GM18507 (cell line): Measurements from ENCODE around the gene TMEM204.
"Not testable (repeated sequence)": the region's sequence is repeated elsewhere in the genome, so short reads cannot be mapped to it uniquely, and the experiment has no call there.

ENCODE experiments used
- DNase-seq: peaks from one replicate; pipeline ENCODE4 v3.0.0; 2011; ENCODE audit warnings: low read depth; ENCODE audit not compliant: insufficient read length; ENCODE audit errors: extremely low spot score
- FAIRE-seq: peaks from 2 replicates; lab custom pipeline; 2011; peaks lifted over from hg19 to GRCh38; lab: Jason Lieb, UNC

TMEM204 gene

DNA sequence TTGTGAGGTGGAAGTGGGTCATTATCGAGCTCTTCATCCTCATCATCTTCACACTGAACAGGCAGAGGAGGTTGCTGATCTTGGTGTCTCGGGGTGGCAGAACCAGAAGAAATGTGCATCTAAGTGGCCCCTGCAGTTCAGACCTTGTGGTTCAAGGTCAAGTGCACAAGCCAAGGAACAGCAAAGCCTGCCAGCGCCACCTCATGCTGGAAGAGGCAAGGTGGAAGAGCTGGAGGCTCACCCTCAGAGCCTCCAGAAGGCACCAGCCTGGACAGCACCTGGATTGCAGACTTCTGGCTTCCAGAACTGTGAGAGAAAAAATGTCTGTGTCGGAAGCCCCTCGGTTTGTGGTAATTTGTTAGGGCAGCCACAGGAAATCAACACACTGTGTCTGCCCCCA, 45.7 kb downstream of the TMEM204 start:
- no peak for FAIRE-seq

DNA sequence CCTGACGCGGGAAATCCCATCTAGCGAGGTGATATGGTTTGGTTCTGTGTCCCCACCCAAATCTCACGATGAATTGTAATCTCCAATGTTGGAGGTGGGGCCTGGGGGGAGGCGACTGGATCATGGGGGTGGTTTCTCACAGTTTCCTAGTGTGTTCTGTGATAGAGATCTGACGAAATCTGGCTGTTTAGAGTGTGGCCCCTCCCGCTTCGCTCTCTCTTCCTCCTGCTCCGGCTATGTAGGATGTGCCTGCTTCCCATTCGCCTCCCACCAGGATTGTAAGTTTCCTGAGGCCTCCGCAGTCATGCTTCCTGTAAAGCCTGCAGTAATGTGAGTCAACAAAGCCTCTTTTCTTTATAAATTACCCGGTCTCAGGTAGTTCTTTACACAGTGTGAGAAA, 46.8 kb downstream of the TMEM204 start:
- FAIRE-seq, result no peak

More for the DNA sequence above, 45.7 kb downstream of the TMEM204 start:
- DNase-seq, result no peak

DNA sequence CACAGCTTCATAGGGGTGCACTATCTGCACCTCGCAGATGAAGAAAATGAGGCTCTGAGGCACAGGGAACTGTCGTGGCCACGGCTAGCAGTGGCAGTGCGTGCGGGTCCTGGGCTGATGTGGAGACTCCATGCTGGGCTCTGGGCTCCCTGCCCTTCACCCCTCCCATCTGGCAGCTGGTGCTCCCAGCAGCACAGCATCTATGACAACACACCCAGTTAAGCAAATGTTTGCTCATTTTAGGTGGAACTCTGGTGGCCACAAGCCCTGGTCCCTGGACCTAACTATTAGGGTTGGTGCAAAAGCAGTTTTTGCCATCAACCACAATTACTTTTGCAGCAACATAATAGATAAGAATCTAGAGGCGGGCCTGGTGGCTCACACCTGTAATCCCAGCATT, 47.5 kb downstream of the TMEM204 start:
- FAIRE-seq (no peak), DNase-seq (no peak)

More for the DNA sequence above, 46.8 kb downstream of the TMEM204 start:
- DNase-seq, result no peak

DNA sequence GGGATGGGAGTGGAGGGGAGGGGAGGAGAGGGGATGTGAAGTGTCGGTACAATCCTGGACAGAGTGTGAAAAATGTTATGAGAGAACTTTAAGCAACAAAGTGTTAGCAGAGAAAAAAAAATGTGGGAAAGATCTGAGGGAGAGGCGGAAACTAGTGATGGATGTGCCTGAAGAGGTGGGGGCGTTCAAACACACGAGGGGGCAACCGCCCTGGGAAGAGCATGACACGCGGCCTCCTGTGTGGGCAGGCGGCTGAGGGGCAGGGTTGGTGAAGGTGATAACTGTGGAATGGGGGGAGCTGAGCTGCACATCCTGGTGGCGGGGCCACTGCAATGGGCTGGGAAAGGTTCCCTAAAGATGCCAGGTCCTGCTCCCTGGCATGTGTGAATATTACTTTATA, 48.3 kb downstream of the TMEM204 start:
- DNase-seq (no peak), FAIRE-seq (no peak)

DNA sequence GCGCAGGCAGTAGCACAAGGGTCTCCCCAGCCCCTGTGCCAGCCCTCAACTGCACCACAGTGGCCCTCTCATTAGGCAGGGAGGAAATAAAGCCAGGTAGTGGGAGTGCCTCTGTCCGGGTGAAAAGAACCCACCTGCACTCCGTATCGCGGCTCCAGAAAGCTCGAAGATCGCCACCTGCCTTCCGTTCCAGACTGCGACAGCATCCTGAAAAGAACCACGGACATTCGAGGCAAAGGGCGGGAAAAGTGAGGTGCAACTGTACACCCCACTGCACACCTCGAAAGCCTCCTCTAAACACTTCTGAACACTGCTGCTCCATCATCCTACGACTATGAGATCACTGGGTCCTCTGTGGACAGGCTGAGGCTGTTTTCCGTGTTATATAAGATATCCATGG, 49.7 kb downstream of the TMEM204 start:
- FAIRE-seq (no peak), DNase-seq (no peak)

DNA sequence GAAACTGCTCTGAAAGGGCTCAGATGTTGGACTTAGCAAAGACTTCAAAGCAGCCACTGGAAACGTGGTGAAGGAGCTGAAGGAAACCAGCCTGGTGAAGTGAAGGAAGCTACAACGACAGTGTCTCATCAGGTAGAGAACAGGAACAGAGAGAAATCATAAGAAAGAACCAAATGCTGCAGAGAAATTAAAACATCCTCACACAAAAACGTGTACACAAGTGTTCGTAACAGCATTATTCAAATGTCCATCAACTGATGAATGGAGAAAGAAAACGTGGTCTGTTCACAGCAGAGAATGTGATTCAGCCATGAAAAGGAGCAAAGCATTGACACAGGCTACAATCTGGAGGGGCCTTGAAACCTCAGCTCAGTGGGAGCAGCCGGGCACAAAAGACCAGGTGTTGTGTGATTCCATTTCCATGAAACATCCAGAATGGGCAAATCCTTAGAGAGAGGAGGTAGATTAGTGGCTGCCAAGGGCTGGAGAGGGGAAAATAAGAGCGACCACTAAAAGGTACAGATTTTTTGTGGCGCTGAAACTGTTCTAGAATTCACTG, 51.5 kb downstream of the TMEM204 start:
- FAIRE-seq (no peak), DNase-seq (no peak)

DNA sequence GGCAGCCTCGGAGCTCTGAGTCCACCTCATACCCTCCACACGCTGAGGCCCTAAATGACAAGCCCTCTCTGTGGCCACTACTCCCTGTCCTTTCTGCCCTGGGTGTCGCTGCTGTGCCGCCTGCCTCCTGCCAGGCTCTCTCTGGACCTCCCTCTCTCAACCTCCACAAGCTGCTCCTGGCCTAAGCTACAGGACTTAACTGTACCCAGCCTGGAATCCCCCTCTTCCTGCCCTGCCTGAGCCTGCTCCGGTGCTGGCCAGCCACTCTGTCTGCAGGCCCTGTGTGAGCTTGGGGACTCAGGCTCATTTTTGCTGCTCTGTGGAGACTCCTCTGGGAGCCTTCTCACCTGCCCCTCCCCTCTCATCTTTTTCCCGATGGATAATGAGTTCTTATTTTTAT, 56.9 kb downstream of the TMEM204 start:
- FAIRE-seq, result no peak
- DNase-seq, result no peak

DNA sequence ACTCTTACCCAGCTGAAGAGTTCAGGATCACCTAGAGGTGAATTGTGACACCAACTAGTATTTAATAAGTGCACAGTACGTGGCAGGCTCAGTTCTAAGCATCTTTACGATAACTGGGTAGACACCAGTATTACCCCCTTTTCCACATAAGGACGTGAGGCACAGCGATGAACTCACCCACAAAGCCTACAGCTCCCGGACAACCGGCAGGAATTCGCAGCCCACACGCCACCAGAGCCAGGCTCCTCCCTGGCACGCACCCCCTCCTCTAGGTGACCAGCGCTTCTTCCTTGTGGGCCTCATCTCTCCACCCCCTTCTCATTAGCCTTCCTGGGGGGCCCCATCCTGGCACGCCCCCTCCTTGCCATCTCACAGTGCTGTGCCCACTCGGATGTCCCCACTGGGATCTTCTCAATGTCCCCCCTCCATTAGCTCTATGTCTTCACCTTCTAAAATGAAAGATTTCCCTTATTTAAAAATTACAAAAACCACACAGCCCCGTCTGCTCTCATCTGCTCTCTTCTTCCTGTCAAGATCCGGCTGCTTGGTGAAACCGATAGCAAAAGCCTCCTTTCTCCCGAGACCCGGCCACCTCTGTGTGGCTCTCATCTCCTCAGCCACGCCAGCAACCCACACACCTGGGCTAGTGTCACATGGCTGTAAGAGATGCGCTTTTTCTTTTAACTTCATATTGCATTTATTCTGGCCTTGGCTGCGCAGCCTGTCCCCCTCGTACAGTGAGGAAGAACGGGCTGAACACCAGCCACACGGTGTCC, 57.7 kb downstream of the TMEM204 start:
- DNase-seq (no peak), FAIRE-seq (no peak)

DNA sequence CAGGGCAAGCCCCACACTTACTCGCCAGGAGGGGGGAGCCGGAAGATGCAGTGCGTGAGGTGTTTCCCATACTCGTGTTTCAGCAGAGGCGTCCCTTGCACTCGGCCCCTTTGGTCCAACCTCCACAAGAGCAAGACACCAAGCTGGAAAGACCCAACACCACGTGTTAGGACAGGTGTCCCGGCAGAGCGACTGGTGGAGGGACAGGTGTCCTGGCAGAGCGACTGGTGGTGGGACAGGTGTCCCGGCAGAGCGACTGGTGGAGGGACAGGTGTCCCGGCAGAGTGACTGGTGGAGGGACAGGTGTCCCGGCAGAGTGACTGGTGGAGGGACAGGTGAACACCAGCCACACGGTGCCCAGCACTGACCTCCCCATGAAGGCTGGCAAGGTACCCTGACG, 59.0 kb downstream of the TMEM204 start:
- no peak for DNase-seq
- no peak for FAIRE-seq

DNA sequence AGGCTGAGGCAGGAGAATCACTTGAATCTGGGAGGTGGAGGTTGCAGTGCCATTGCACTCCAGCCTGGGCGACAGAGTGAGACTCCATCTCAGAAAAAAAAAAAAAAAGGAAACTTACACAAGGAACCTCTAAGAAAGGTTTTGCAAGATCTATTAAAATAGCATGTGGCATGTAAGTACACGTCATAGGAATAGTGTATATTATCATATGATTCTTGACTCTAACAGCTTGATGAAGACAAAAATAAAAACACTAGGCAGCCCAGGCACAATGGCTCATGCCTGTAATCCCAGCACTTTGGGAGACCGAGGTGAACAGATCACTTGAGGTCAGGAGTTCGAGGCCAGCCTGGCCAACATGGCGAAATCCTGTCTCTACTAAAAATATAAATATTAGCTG, 62.0 kb downstream of the TMEM204 start:
- FAIRE-seq, result not testable (repeated sequence)

DNA sequence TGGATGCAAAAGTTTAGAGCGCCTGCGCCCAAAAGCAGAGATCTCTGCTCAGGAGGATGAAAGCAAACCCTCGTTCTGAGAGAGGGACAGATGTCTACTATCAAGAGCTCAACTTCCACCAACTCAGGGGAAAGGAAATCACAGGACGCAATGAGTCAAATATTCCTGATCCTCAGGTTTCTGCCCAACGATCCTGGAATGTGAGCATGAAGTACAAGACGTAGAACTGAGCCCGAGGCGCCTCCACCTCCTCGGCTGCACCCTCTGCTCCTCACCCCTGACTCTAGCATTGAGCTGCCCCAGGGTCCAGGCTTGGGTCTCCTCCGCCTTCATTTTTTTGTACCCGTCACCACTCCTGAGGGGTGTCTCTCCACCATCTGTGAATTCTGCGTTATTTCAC, 63.0 kb downstream of the TMEM204 start:
- DNase-seq (no peak), FAIRE-seq (no peak)

More for the DNA sequence above, 62.0 kb downstream of the TMEM204 start:
- DNase-seq, result not testable (repeated sequence)

DNA sequence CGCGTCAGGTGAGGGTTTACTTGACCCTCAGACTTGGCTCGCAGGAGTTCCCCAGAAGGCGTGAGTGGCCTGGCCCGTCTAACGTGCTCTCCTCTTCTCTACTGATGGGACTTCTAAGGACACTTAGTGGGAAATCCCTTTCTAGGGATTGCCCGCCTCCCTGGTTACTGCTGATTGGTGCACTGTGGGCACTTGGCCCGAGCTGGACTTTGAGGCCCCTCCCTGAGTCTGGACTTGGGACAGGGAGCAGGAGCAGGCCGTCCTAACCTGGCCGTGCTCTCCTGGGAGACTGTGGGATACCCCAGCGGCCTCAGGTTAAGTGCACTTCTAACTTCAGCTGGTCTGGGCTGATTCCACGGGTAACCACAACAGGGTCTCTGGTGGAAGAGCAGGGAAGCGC, 63.7 kb downstream of the TMEM204 start:
- FAIRE-seq (no peak), DNase-seq (no peak)

DNA sequence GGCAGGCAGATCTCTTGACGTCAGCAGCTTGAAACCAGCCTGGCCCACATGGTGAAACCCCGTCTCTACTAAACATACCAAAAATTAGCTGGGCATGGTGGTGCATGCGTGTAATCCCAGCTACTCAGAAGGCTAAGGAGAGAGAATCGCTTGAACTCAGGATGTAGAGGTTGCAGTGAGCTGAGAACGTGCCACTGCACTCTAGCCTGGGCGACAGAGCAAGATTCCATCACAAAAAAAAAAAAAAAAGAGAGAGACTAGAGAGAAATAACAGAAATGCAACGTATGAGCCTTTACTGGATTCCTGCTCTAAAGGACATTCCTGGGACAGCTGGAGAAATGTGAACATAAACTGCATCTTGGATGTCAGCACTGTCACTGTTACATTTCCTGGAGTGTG, 67.6 kb downstream of the TMEM204 start:
- DNase-seq, result no peak
- peak; percentile 5 for FAIRE-seq

DNA sequence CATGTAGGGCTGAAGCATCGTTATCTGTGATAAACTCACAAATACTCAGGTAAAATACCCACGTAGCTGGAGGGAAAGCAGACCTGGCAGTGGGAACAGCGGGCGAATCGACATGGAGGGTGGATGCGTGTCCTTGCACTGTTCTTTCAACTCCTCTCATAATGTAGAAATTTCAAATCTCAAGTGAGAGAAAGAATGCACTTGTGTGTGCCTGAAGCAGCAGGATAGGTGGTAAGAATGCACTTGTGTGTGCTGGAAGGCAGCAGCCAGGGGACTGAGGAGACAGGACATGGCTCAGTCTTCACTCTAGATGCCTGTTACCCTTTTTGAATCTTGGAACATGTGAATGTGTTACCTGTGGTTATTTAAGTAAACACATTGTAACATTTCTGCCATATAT, 68.0 kb downstream of the TMEM204 start:
- DNase-seq (no peak), FAIRE-seq (no peak)

DNA sequence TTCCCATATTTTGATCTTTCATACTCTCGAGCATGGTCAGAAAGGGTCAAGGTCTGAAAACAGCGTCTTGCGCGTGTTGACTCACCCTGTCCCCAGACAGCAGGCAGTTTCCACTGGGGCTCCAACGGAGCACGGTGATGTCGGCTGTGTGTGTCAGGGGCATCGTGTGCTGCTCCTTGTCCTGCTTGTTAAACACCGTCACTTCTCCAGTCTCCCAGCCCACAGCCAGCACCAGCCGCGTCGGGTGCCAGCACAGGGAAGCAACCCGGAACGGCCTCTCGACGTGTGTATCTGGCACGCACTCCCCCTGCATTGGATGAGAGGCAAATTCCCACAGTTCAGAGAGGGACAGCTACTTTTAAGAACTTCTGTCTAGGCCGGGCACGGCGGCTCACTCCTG, 68.8 kb downstream of the TMEM204 start:
- DNase-seq (no peak), FAIRE-seq (no peak)
